ENCODE measurements around the gene CDK10. TPM values are rescaled to one million over a fixed set of nuclear protein-coding genes. Genes with fewer than 3 reads are reported as not detected.
A peak's percentile ranks its signal among the peaks of the same experiment; 100 is the strongest.
"Not testable (repeated sequence)": the region's sequence is repeated elsewhere in the genome, so short reads cannot be mapped to it uniquely, and the experiment has no call there.

Gene CDK10
- total RNA-seq, 1 donor: 39.6 TPM

DNA sequence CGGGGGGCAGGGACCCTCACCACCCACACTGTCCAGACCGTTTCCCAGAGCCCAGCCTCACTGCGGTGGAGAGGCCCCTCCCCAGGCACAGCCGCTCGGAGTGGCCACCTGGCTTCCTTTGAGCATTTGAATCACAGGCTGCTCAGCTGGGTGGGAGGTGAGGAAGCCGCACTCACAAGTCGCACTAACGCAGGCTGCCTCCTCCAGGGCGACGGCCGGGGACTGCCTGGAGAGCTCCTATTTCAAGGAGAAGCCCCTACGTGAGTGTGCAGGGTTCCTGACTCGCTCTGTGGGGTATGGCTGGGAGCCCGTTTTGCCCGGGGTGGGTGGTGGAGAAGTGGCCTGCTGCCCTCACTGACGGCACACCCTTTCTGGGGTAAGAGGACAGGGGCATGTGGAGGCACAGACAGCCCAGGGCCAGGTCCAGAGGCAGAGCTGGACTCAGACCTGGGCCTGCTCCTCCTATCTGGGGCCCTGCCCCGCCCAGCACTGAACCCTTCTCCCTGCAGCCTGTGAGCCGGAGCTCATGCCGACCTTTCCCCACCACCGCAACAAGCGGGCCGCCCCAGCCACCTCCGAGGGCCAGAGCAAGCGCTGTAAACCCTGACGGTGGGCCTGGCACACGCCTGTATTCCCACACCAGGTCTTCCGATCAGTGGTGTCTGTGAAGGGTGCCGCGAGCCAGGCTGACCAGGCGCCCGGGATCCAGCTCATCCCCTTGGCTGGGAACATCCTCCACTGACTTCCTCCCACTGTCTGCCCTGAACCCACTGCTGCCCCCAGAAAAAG, 8.8 kb downstream of the CDK10 start:
- DNase-seq (ENCODE audit: low read depth in 2 of 3, low spot score in 2 of 3): no peak

DNA sequence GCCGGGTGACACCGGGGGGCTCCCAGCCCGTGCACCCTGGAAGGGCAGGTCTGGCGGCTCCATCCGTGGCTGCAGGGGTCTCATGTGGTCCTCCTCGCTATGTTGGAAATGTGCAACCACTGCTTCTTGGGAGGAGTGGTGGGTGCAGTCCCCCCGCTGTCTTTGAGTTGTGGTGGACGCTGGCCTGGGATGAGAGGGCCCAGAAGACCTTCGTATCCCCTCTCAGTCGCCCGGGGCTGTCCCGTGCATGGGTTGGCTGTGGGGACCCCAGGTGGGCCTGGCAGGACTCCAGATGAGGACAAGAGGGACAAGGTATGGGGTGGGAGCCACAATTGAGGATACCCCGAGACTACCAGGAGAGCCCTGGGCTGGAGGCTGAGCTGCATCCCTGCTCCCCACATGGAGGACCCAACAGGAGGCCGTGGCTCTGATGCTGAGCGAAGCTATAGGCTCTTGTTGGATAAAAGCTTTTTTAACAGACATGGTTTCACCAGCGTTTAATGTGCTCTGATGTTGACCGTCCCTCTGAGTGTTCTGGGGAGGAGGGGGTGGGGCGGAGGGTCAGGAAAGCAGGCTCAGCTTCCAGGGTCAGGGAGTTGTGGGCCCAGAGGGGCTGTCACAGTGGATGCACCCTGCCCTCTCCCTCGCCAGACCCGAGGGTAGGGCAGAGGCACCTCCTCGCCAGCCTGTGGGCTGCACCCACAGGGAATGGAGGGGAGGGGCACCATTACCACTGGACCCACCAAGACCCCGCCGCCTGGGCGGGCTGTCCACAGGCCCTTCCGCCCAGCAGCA, 9.6 kb downstream of the CDK10 start:
- no peak for DNase-seq (ENCODE audit: low read depth in 2 of 3, low spot score in 2 of 3)

DNA sequence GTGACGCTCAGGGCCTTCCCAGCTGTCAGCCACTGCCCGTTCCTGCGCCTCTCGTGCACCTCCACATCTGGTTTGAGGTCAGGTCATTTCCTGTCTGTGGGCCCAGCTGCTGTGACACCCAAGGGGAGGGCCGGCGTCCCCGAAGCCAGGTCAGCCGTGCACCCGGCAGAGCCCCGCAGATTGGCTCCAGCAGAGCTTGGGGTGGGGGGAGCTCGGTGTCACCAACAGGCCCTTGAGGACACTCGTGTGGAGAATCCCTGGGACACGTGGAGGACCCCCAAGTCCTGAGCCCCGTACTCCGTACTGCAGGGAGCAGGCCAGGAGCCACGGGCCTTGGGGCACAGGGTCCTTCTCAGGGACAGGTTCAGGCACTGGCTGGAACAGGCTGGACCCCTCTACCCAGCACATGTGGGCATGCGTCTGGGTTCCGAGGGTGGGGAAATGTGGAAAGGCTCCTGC, 10.2 kb downstream of the CDK10 start:
- peak in 1 of 3 donors; percentile 70 for DNase-seq (ENCODE audit: low read depth in 2 of 3, low spot score in 2 of 3)

DNA sequence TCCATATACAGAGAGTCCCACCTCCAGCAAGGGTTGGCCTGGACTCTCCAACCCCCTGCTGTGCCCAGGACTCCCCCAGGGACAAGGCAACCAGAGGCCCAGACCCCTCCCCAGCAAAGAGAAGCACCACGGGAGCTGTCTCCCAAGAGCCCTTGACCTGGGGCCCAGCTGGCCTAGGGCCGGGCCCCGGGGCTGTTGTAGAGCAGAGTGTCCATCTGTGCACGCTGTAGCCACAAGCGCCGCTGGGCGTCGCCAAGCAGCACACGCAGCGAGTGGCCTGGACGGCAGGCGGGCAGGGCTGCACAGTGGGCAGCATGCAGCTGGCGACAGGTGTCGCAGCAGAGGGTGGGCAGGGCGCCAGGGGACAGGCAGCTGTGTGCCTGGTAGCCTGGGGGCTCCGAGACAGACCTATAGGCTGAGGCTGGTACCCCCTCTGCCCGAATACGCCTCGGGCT, 10.7 kb downstream of the CDK10 start:
- no peak for DNase-seq (ENCODE audit: low read depth in 2 of 3, low spot score in 2 of 3)

DNA sequence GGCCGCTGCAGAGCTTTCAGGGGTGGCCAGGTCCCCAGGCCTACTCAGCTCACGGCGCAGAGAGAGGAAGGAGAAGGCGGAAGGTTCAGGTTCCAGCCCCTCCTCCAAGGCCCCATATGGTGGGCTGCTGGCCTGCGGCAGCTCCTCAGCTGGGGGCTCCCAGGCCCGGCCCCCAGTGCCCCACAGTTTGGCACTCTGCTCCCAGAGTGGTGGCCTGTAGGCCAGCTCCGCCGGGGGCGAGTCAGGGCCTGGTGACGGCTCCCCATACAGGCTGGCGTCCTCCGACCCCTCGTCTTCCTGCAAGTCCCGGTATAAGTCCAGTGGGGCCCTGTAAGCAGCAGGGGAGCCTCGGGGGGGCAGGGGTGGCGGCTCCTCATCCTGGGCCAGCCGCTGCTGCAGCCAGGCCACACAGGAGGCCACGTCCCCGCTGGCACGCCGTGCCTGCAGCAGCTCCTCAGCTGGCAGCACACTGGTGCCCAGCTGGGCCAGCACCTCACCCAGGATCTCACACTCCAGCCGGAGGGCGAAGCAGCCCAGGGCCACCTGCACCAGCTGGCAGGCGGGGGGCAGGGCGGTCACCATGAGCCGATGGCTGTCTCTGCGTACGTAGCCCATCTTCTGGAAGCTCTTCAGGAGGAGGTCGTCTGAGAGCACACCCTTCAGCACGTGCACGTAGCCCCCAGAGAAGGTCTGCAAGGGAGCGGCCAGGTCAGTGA, 11.3 kb downstream of the CDK10 start:
- no peak for DNase-seq (ENCODE audit: low read depth in 2 of 3, low spot score in 2 of 3)

DNA sequence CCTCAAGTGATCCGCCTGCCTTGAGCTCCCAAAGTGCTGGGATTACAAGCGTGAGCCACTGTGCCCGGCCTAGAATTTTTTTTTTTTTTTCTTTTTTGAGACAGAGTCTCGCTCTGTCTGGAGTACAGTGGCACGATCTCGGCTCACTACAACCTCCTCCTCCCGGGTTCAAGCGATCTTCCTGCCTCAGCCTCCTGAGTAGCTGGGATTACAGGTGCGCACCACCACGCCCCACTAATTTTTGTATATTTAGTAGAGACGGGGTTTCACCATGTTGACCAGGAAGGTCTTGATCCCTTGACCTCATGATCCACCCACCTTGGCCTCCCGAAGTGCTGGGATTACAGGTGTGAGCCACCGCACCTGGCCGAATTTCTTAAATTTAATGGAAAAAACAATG, 12.2 kb downstream of the CDK10 start:
- not testable (repeated sequence) for DNase-seq (ENCODE audit: low read depth in 2 of 3, low spot score in 2 of 3)

DNA sequence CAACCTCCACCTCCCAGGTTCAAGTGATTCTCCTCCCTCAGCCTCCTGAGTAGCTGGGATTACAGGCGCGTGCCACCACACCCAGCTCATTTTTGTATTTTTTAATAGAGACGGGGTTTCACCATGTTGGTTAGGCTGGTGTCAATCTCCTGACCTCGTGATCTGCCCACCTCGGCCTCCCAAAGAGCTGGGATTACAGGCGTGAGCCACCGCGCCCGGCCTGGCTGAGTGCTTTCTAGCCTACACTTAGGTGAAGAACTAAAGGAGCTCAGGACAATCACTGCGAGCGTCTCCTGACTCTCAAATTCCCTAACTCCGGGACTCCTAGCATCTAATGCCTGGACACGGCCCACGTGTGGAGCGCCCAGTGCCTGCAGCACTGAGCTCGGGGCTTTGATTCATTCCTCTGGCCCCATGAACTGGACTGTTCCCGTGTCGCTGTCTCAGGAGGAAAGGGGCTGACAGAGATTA, 13.2 kb downstream of the CDK10 start:
- DNase-seq (ENCODE audit: low read depth in 2 of 3, low spot score in 2 of 3): not testable (repeated sequence)

DNA sequence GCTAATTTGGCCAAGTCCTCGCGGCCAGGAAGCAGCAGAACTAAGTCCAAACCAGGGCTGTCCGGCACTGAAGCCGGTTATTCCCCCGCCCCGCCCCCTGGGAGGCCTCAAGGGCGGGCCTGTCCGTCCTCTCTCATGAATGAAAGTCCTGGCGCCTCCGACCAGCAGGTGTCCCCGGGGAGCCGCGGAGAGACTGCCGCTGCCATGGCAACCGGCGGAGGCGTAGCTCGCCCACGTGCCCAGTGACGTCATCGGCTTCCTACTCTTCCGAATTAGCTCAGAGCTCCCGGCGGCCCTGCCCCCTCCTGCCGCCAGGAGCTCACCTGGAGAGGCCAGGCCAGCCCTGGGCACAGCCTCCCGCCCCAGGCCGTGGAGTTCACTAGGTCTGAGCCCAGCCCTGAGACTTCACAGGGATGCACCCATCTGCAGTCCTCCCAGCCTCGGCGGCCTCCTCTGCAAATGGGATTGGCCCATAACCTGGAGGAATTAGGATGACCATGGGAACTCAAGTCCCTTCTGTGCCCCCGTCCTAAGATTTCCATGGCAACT, 13.7 kb downstream of the CDK10 start:
- DNase-seq (ENCODE audit: low read depth in 2 of 3, low spot score in 2 of 3): peak; percentile 91 to 97 (median 96)

DNA sequence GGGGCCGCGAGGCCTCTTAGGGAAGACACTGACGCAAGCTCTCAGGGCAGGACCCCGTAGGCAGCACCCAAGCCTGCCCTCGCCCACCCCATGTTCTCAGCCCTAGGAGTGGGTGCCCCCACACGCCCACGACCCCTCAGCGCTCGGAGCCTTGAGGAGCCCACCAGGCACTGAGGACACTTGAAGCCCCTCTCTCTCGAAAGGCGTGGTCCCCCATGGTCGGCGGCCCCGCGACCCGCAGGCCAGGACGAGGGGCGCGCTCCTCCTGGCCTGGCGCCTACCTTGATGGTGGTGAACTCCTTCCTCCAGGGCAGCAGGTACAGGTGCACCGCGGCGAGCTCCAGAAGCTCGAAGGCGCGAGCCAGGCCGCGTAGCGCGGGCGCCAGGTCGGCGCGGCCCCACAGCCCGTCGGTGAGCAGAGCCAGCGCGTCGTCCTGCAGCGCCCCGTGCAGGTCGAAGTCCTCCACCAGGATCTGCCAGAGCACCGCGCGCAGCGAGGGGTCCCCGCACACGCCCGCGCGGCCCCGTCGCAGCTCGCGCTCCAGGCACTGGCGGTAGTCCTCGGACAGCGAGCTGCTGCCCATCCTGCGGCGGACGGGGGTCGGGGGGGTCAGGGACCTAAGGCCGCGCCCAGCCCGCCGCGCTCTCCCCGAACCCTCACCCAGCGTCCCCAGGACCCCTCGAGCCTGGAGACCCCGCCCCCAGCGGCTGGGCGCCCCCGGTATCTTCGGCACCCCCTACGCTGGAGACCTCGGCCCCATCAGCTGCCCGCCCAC, 14.3 kb downstream of the CDK10 start:
- peak; percentile 54 to 69 (median 56) for DNase-seq (ENCODE audit: low read depth in 2 of 3, low spot score in 2 of 3)

DNA sequence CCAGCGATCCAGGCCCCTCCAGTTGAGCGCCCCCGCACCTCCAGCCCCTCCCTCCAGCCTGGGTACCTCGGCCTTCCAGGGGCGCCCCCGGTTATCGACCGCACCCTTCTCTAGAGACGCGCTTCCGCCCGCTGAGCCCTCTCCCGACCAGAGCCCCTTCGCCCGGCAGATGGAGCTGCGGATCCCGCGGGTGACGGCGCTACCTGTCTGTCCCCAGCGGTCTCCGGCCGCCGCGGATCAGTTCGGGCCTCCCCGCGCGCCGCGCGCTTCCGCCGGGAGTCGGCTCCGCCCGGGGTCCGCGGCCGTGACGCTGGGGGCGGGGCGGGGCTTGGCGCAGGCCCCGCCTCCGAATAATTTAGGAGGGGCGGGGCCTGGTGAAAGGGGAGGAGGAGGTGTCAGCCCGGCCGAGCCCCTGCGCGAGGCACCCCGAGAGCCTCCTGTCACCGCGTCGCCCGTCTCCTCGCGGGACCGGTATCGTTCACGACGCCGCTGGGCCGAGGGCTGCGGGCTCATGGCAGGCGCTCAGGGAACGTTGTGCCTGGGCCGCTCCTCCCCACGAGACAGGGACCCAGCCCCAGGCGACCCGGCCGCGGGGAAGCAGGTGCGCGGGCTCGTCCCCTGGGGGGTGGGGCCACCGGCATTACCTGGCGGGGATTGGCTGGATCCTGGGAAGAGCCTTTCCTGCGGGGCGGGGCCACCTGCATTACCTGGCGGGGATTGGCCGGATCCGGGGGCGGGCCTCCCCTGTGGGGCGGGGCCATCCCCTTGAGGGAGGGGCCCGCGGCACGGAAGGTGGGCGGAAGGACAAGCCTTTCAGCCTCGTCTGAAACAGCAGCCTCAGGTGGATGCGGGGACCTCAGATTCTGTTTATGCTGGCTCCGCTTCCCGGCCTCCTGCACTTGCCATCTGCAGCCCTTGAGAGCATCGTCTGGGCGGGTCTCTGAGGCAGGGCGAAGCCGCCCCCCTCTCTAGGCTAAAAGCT, 15.2 kb downstream of the CDK10 start, which contains the start of gene SPATA2L:
Gene SPATA2L, minus strand, starts transcription at position 281 of the 982 bp plus-strand sequence. CDS start 473 bp downstream, outside the sequence.
- peak; percentile 95 to 97 (median 96) for DNase-seq (ENCODE audit: low read depth in 2 of 3, low spot score in 2 of 3)

DNA sequence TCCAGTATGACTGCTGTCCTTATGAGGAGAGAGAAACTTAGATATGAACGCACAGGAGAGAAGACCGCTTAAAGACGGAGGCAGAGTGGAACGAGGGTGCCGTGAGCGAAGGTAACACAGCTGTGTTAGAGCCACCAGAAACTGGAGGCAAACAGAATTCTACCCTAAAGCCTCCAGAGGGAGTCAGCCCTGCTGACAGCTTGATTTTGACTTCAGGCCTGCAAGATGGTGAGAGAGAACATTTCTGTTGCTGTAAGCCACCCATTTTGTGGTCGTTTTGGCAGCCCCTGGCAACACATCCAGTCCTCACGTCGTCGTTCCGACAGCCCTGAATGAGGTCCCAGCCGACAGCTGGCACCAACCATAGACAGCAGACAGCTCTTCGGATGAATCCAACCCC, 17.8 kb downstream of the CDK10 start:
- DNase-seq (ENCODE audit: low read depth in 2 of 3, low spot score in 2 of 3): no peak

DNA sequence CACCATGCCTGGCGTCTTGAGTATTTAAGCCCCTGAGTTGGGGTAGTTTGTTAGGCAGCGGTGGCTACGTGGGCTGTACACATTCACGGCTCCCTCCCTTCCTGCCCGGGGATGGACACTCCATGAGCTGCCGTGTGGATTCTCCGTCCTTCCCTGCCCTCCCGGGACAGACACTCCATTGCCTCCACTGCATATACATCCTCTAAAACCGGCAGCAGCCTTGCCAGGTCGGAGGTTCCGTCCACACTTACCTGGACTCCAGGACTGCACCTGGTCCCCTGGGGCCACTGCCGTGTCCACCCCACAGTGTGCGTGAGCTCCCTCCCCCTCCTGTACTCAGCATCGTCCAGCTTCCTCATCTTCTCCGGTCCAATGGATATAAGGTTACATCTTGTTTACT, 18.5 kb downstream of the CDK10 start:
- DNase-seq (ENCODE audit: low read depth in 2 of 3, low spot score in 2 of 3): no peak

DNA sequence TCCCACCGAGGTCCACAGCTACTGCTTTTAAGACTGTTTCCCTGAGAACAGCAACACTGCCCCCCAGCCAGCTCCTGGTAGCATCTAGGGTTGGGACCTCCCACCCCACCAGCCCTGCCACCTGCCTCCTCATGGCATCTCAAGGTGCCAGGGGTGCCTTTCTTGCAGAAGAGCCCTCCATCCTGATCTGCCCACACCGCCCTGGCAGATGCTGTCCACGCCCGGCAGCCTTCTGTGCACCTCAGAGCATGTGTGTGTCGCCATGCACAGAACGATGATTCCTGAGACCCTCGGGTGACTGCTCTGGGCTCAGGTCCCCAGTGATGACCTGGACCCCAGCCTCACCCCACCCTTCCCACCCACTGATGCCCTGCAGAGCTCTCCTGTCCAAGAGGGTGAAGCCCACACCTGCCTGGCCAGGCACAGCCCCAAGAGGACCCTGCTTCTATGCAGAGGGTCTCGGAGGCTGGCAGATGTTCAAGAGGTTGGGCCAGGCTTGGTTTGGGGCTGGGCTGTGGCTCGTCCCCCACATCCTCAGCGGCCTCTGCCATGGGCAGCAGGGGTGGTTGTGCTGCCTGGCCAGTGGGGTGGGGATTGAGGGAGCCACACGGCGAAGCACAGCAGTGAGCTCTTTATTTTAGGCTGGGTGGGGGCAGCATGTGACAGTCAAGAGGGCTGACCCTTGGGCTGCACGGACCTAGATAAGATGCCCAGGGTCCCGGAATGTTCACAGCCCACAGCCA, 20.2 kb downstream of the CDK10 start:
- DNase-seq (ENCODE audit: low read depth in 2 of 3, low spot score in 2 of 3): no peak

DNA sequence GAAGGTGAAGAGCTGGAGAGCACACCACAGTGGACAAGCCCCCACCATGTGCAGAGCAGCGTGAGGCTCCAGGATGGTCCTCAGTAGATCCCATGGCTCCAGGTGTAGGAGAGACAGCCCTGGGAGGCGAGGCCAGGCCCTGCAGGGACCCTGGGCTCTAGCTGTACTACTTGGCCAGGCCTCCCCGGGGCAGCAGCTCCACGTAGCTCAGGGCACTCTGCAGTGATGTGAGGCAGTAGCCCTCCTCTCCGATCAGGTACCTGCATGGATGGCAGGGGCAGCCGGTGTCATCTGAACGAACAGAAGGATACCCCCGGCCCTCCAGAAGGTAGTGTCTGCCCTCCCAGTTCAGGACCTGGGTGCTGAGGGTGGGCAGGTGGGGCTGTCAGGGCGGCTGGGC, 21.2 kb downstream of the CDK10 start:
- DNase-seq (ENCODE audit: low read depth in 2 of 3, low spot score in 2 of 3): no peak

DNA sequence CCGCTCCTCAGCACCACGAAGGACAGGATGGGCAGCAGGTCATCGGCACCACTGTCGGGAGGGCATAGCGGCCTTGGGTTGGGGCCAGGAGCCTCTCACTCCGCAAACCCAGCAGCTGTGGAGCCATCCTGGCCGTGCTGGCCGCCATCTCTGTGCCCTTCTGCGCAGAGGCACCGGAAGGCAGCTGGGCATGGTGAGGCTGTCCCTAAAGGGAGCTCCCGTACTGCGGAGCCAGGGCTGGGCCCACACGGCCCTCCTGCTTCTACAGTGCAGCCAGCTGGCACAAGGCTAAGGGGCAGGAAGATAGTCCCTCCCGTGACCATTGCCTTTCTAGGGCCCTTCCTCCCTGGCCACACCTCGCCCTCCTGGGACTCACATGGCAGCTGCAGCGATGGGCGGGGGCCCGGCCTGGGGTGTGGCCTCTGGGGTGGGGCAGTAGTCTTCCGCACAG, 22.0 kb downstream of the CDK10 start:
- no peak for DNase-seq (ENCODE audit: low read depth in 2 of 3, low spot score in 2 of 3)

DNA sequence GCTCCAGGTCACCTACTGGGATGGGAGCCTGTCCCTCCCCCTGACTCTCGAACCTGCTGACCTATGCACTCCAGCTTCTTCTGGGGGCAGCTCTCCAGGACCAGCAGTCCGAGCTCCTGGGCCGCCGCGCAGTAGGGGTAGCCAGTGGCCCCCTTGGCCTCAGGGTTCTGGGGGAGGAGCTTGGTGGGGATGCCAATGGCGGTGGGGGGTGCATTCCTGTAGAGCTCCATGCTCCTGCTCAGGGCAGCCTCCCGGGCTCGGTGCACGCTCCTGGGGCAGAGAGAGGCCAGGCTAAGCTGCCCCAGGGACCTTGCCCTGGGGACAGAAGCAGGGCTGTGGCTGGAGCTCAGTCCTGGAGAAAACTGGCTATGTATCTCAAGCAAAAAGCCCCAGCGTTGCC, 22.7 kb downstream of the CDK10 start:
- DNase-seq (ENCODE audit: low read depth in 2 of 3, low spot score in 2 of 3): no peak

DNA sequence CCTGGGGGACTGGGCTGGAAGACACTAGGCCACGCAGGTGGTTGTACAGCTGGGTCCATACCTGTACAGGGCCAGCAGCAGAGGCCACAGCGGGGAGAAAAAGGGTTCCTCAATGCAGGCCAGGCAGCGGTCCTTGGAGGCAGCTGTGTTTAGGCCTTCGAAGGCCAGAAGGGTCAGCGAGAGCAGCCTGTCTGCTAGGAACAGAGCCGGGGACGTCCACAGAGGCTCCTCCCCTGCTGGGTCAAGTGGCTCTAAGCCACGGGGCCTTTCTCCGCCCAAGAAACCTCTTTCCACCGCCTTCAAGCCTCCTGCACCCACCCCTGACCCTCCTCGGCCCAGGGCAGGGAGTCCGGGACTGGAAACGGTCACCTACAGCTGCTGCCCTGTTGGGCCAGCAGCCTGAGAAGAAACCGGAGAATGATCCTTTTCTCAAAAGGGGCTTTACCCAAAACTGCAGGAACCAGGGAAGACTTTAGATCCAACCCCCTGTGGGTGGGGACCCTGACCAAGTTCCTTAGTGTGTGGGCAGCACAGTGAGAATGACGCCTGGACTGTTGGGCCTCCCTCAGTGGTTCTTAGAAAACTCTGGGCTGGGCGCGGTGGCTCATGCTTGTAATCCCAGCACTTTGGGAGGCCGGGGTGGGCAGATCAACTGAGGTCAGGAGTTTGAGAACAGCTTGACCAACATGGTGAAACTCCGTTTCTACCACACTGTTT, 23.4 kb downstream of the CDK10 start:
- no peak for DNase-seq (ENCODE audit: low read depth in 2 of 3, low spot score in 2 of 3)
